Measurements from ENCODE around the gene ATP8A2. TPM values are rescaled to one million over a fixed set of nuclear protein-coding genes. Genes with fewer than 3 reads are reported as not detected.

ATP8A2 gene
- total RNA-seq, 1 donor from 2014 or later: 0.05 TPM

- intact Hi-C loops (cut with DNase I): no loop called here
- ATAC-seq (ENCODE audit: poor library complexity): peak; percentile 81
Observed at GRCh38 chr13:26017196-26017921, 645.6 kb downstream of the ATP8A2 start.

DNA sequence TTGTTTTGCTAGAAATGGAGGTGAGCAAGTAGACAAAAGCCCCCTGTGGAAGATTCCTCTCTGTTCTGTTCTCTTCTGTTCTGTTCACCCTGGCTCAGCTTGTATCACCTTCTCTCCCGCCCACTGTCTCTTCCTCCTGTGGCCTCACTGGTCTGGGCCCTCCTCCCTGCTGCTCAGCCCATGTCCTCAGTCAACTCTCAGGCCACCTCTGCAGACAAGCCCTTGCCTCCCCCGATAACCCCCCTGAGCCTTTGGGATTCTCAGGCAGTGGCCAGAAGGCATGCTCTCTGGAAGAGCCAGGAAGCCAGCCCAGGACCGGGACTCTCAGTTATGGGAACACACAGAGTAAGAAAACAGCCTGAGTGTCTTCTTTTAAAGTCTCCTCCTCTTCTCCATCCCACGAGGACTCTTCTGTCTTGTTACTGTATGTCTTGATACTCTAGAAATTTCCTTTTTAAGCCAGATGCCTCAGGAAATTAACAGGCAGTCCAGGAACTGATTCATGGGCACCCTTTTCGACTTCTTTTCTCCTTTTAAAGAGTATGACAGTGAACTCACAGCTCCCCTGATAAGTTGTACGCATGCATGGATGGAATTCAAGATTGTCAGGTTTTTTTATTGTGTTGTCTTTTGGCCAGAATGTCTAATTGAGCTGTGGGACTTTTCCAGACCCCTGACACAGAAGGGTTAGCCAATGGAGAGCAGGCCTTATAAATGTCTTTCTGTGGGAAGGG is 646.3 kb downstream of the ATP8A2 start:
- DNase-seq (no peak), ATAC-seq (ENCODE audit: poor library complexity) (no peak)

More at GRCh38 chr13:26017196-26017921, 645.6 kb downstream of the ATP8A2 start:
- no peak for DNase-seq

GRCh38 chr13:26019251-26019650 is 647.5 kb downstream of the ATP8A2 start:
- no peak for ATAC-seq (ENCODE audit: poor library complexity)
- intact Hi-C loops (cut with DNase I): no loop called here
- DNase-seq: no peak

More for the DNA sequence above, 646.3 kb downstream of the ATP8A2 start:
- intact Hi-C loops (cut with DNase I): no loop called here

DNA sequence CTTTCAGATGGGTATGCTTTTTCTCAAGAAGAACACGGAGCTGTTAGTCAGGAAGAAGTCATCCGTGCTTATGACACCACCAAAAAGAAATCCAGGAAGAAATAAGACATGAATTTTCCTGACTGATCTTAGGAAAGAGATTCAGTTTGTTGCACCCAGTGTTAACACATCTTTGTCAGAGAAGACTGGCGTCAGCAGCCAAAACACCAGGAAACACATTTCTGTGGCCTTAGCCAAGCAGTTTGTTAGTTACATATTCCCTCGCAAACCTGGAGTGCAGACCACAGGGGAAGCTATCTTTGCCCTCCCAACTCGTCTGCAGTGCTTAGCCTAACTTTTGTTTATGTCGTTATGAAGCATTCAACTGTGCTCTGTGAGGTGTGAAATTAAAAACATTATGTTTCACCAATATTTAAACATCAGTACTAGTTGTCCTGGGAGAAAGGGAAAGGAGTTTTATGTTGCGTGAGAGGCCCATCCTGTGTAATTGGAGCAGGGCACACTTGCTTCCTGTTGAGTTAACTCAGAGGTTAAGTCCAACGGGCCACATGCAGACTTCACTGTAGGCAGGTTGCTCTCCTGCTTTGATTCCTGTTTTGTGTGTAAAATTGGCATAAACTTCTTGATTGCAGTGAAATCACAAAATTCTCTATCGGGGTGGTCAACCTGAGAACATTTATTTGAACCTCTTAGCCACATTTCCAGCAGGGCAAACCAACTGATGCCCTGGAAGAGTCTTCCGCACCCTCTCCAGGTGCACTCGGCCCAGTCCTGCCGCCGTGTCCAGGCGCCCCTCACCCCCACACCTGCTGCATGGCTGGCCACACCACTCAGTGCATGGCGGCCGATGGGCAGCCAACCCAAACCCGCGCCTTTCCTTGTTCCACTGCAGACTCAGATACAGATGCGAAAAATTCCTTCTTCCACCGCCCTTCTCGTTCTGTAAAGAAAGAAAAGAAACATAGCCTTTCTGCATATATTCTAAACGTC is 648.4 kb downstream of the ATP8A2 start:
- ATAC-seq (ENCODE audit: poor library complexity) (no peak), DNase-seq (no peak)
- intact Hi-C loops (cut with DNase I): no loop called here

- intact Hi-C loops (cut with DNase I): no loop called here
- ATAC-seq (ENCODE audit: poor library complexity) (no peak), DNase-seq (no peak)
Observed at GRCh38 chr13:26020891-26021290, 649.1 kb downstream of the ATP8A2 start.

DNA sequence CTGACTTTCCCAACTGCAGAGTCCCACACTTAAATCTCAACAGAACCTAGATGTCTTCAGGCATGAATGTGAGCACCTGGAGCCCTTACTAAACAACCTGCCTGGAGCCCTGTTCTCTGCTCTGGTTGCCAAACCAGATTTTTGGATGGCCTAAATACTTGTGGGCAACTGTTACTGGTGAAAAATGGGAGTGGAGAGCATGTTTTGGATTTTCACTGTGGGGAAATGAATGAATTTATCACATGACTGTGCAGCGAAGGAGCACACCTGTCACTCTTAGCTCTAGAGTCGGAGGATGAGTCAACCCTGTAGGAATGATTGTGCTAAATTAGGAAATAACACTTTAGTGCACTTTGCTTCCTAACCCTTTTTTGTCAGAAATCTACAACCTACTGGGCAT is 649.7 kb downstream of the ATP8A2 start:
- ATAC-seq (ENCODE audit: poor library complexity) (no peak), DNase-seq (no peak)
- intact Hi-C loops (cut with DNase I): no loop called here

DNA sequence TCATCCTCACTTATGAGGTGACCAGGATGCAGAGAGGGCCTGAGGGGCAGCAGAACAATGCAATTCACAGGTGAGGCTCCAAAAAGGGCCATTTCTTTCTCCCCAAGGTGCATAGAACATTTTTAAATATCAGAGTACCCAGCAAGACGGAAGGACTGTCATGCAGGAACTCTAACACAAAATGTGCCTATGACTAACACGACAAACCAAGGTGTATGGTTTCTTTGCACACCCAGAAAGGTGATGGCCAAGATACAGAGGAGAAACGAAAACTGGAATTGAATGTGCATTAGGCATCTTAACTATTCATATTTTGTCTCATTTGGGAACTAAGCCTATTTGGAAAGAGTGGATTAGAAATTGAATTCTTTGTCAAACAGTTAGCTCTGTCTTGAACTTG is 650.2 kb downstream of the ATP8A2 start:
- DNase-seq: no peak
- no peak for ATAC-seq (ENCODE audit: poor library complexity)
- intact Hi-C loops (cut with DNase I): no loop called here

DNA sequence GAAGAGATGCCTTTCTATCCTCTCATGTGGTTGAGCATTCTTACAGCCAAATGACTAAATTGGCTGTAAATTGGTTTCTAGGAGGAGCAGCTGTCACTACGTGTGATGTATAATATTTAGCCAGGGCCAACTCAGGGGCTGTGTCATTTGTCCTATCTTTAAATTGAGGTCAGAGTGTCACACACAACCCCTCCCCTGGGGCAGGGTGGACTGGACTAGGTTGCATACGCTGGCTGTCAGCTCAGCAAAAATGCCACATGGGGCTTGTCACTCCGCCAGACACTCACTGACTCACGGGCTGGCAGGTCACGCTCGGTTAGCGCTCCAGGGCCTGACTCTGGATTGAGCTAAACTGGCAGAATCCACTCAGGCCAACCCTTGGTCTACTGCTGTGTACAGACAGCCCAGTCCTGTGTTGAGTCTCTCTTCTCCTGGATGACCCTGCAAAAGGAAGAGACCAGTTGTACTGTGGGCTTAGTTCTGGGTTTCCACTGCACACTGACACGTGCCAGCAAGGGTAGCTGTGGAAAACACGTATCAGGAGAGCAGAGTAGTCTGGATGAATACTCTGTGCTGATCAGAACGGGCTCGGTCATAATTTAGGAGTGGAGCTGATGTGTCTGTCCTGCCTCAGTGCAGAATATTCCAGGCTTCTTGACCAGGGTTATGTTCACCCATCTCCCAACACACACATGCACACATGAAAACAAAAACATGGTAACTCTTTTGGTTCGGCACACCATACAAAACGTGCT is 650.9 kb downstream of the ATP8A2 start:
- intact Hi-C loops (cut with DNase I): no loop called here
- peak; percentile 94 for ATAC-seq (ENCODE audit: poor library complexity)
- DNase-seq: peak; percentile 89

- ATAC-seq (ENCODE audit: poor library complexity) (peak; percentile 32), DNase-seq (no peak)
- intact Hi-C loops (cut with DNase I): no loop called here
Observed at GRCh38 chr13:26024558-26024957, 652.8 kb downstream of the ATP8A2 start.

DNA sequence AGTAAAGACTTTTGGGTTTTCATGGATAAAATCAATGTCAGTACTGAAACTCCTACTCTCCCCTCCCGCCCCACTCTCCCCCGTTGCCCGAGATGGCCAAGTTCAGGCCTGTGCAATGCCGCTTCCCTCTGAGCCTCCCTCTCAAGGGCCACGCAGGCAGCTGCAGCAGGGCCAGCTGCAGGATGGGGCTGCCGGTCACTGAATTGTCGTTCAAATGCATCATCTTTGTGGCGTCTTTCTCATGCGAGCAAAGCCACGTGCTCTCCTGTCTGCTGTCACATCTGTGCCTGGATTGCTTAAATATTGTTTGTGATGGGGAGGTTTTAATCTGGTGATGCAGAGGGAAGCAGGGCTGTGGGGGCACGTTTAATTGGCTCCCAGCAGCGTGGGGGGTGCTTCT is 653.4 kb downstream of the ATP8A2 start:
- ATAC-seq (ENCODE audit: poor library complexity) (no peak), DNase-seq (no peak)
- intact Hi-C loops (cut with DNase I): no loop called here

- intact Hi-C loops (cut with DNase I): no loop called here
- DNase-seq (no peak), ATAC-seq (ENCODE audit: poor library complexity) (no peak)
Observed at GRCh38 chr13:26025771-26026170, 654.0 kb downstream of the ATP8A2 start.

- intact Hi-C loops (cut with DNase I): no loop called here
Observed at GRCh38 chr13:26026211-26026610, 654.4 kb downstream of the ATP8A2 start.

GRCh38 chr13:26029581-26030136 is 657.9 kb downstream of the ATP8A2 start:
- intact Hi-C loops (cut with DNase I): no loop called here
- ATAC-seq (ENCODE audit: poor library complexity) (no peak), DNase-seq (no peak)

More at GRCh38 chr13:26026211-26026610, 654.4 kb downstream of the ATP8A2 start:
- DNase-seq: no peak
- no peak for ATAC-seq (ENCODE audit: poor library complexity)

- ATAC-seq (ENCODE audit: poor library complexity) (no peak), DNase-seq (no peak)
- intact Hi-C loops (cut with DNase I): no loop called here
Observed at GRCh38 chr13:26030331-26030730, 658.6 kb downstream of the ATP8A2 start.

DNA sequence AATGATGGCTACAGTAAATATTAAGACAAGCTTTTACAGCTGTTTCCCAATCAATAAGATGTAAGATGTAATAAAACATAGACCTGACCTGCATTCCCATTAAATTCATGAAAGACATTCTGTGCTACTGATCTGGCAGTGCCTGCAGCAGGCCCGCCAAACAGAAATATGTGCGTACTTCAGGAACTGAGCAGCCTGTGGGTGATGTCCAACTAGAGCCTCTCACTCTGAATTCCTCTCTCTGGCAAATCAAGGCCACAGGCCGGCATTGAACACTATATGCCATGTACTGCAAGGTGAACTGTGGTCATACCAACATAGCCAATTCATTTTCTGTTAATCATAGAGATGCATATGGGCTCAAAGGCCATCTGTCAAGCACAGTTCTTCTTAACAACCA is 662.2 kb downstream of the ATP8A2 start:
- peak; percentile 59 for ATAC-seq (ENCODE audit: poor library complexity)
- intact Hi-C loops (cut with DNase I): no loop called here
- no peak for DNase-seq

- intact Hi-C loops (cut with DNase I): no loop called here
- DNase-seq (no peak), ATAC-seq (ENCODE audit: poor library complexity) (no peak)
Observed at GRCh38 chr13:26036383-26036782, 664.6 kb downstream of the ATP8A2 start.

DNA sequence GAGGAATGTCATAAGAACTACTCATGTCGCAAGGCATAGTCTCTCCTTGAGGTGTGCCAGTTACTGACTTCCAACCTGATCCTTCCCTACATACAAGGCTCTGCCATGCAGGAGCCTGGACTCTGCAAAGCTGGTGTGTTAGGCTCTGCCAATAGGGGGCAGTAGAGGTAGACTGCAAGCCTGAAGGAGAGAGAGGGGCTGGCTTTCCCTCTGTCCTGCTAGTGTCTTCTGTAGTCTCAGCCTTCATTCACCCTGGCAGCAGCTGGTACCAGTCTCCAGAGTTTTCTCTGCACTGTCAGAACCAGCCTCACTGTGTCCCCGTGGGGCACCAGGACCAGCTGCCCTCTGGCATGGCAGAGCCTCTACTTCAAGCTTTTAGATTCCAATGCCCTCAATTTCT is 665.5 kb downstream of the ATP8A2 start:
- intact Hi-C loops (cut with DNase I): no loop called here
- no peak for ATAC-seq (ENCODE audit: poor library complexity)

GRCh38 chr13:26038931-26039475 is 667.2 kb downstream of the ATP8A2 start:
- no peak for ATAC-seq (ENCODE audit: poor library complexity)
- no peak for DNase-seq
- intact Hi-C loops (cut with DNase I): no loop called here

More for the DNA sequence above, 665.5 kb downstream of the ATP8A2 start:
- no peak for DNase-seq

All from Right ventricle myocardium superior (tissue), 1 donor.